HG02642 (cell line): ENCODE results near the gene SERPINB13.

ENCODE experiments used
- ATAC-seq: cut with Tn5 transposase; IDR thresholded peaks from one replicate; pipeline ENCODE4 v1.9.1; 2021; ENCODE audit warnings: mild to moderate bottlenecking; ENCODE audit not compliant: unreplicated experiment, poor library complexity

SERPINB13 gene, protein sequence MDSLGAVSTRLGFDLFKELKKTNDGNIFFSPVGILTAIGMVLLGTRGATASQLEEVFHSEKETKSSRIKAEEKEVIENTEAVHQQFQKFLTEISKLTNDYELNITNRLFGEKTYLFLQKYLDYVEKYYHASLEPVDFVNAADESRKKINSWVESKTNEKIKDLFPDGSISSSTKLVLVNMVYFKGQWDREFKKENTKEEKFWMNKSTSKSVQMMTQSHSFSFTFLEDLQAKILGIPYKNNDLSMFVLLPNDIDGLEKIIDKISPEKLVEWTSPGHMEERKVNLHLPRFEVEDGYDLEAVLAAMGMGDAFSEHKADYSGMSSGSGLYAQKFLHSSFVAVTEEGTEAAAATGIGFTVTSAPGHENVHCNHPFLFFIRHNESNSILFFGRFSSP

DNA sequence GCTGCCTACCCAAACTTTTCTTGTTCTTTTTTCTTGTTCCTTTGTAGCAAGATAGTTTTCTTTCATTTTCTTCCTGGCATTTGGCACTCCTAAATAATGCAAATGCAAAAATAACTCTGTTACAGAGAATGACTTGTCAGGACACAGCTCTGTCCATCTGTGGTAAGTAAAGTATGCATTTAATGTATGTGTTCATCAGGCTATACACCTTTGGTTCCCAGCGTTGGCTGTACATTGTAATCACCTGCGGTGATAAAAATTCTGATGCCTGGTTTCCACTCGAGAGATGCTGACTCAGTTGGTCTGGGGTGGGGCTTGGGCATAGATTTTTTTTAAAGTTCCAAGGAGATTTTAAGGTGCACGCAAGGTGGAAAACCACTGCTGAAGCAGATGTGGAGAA is at the start of gene SERPINB13:
TSS of gene SERPINB13 (plus strand) at position 378 of the 400 bp plus-strand sequence. CDS start 1,325 bp downstream, outside the sequence.
- no peak for ATAC-seq

DNA sequence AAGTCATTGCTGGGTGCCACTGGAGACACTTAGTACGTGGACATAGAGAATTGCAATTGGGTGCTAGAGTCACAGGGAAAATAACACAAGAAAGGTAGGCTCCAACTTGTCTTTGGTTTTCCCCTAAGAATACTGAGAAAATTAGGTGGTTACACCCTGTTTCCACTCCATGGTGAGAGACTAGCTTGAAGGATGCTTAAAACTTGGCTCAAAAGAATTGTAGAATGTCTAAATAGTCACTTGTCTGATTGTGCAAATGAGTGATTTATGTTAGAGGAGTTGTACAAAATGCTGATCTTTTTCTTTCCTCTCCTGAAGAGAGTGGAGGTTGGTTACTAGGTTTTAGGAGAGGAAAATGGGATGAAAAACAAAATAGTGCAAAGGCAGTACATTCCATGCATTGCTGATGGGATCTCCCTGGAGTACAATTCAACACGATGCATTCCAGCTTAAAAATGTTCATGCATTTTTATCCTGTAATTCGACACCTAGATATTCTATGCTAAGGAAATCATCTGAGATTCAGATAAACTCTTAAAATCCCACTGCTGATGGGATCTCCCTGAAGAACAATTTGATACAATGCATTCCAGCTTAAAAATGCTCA is 47.1 kb upstream of the SERPINB13 start:
- no peak for ATAC-seq

DNA sequence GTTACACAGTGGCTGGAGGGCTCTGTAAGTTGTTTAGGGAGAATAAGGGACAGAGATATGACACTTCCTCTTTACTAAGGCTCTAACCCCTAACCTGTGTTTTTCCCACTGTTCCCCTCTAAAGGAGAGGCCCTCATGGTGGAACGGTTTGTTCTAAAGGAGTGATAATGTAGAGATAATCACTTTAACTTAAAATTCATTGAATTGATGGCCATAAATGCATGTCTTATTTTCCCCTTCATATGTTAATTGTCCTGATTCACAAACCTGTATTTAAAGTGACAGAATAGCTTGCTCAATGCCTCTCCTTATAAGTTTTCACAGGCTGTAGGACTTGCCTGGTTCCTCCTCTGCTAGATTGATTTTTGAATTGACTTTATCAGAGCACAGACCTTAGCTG is 45.1 kb upstream of the SERPINB13 start, which contains the start of gene SERPINB12:
TSS of gene SERPINB12 (plus strand) at position 301 of the 400 bp plus-strand sequence. CDS start 13,791 bp downstream, outside the sequence.
- no peak for ATAC-seq

GRCh38 chr18:63544017-63544416 is 43.1 kb upstream of the SERPINB13 start:
- ATAC-seq = no peak

DNA sequence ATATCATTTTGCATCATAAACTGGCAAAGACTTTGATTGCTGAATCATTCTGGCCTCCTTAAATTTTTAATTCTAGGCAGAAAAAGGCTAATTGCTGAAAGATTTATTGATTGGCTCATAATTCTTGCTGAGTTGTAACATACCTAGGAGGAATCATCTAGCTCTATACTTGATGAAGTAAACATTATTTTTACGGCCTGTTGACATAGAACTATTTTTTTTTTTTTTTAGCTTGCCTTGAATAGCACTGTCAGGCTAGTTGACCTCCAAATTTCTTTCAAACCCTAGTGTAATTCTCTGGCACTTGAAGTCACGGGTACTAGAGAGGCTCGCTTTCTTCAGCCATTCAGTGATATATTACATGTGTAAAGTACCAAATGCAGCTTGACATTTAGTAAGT is 42.1 kb upstream of the SERPINB13 start:
- no peak for ATAC-seq

DNA sequence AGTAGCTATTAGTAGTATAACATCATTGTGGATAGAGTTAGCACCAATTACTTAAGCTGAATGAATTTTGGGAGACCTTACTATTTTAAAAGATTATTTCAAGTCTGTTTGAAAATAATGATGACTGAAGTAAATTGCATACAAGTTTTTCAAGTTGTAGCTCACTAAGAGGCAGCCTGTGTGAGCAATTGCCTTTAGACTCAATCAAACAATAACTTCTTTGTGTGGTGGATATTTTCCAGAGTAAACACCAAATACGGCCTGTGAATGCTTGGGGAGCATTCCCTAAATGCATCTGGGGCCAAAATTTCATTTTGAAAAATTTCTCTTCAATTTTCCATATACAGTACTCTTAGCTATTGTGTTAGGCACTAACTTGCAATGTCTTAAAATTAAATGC is 37.1 kb upstream of the SERPINB13 start:
- no peak for ATAC-seq

- no peak for ATAC-seq
Measured at GRCh38 chr18:63551769-63552168, 35.4 kb upstream of the SERPINB13 start.

- ATAC-seq = no peak
Measured at GRCh38 chr18:63552581-63552980, 34.6 kb upstream of the SERPINB13 start.

DNA sequence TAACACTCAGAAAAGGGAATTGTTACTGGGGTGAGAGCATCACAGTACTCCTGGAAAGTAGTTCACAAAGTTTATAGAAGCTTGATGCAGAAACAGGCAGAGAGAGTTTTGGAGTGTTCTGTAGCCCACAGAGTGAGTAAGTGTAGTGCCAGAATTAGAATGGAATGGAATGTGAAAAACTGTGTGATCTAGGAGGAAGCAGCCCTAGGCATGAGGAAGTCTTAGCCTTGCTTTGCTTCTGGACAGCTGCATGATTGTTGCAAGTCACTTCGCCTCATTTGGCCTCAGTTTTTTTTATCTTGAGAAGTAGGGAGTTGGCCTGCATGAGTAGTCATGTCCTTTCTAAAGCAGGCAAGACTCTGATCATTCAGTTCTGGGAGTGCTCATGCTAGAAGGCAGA is 34.1 kb upstream of the SERPINB13 start:
- ATAC-seq = no peak

DNA sequence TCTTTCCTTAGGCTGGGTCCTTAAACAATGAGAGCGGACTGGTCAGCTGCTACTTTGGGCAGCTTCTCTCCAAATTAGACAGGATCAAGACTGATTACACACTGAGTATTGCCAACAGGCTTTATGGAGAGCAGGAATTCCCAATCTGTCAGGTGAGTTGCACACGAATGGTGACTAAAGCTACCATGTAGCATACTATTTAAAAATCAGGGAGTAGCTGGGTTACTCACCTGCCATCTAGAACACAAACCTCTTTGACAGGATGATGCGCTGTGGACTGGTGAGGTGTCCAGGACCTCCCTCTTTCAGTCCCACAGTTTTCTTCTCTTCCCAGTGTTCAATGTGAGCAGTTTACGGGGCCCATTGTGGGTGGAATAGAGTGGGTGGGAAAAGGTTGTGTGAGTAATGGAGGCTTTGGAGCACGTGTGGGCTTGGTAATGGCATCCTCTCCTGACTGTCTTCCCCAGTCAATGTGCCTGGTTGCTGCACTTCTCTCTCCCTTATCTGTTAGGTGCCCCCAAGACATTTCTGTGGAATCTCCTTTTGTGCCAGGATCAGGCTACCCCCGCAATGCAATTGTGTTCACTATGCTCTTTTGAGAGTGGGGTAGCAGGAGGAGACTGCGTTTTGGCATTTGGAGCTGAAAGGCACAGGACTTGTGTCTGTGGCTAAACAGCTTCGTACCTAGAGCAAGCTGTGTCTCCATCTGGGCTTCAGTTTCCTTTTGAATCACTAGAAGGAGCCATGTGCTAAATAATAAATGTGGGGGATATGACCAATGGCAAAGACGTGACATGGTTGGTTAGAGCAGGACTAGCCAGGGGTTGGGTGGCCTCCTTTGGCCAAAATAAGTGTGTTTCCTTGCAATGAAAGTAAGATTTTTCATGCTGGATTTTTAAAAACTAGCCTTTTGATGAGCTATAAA is 27.3 kb upstream of the SERPINB13 start:
- no peak for ATAC-seq

- ATAC-seq = peak; percentile 76
Measured at GRCh38 chr18:63562284-63562683, 24.9 kb upstream of the SERPINB13 start.

DNA sequence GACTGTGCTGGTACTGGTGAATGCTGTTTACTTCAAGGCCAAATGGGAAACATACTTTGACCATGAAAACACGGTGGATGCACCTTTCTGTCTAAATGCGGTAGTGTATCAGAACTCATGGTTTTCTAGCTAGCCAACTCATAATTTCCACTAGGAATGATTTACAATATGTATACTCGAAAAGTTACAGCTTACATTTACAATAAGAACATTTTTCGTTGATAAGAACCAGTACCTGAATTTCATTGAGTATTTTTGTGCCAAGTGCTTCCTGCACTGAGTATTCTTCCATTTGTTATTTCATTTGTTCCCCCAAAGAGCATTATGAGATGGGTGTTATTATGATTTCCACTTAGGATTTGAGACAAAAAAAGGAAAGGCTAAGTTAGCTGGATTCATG is 23.1 kb upstream of the SERPINB13 start:
- no peak for ATAC-seq

GRCh38 chr18:63564561-63564960 is 22.6 kb upstream of the SERPINB13 start:
- no peak for ATAC-seq

GRCh38 chr18:63567276-63567675 is 19.9 kb upstream of the SERPINB13 start:
- ATAC-seq = no peak

DNA sequence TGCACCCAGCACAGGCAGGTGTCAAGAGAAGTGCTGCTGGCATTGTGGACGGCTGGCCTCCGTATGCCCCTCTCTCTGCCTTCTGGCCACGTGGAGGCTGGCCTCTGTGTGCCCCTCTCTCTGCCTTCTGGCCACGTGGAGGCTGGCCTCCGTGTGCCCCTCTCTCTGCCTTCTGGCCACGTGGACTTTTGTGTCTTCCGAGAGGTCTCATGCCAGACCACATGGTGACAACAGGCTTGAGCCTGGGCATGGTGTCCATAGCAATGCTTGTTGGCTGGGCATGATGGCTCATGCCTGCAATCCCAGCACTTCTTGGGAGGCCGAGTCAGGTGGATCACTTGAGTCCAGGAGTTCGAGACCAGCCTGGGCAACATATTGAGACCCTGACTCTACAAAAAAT is 19.3 kb upstream of the SERPINB13 start:
- ATAC-seq = no peak

DNA sequence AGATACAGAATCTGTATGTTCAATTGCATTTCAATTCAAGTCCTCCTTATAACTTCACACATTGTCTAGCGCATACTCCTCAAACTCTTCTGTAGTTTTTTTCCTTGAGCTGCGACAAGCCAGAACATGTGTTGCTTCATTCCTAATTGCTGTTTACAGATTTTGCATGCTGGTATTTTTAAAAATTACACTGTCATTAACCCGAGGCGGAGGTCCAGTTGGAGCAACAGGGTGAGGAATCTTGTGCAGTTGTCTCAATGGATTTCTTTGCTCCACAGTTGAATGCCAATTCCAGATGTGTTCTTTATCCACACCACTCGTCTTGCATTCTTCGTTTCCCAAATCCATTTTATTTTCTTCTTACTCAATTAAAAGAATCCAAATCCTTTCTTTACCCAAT is 16.4 kb upstream of the SERPINB13 start:
- ATAC-seq = no peak

DNA sequence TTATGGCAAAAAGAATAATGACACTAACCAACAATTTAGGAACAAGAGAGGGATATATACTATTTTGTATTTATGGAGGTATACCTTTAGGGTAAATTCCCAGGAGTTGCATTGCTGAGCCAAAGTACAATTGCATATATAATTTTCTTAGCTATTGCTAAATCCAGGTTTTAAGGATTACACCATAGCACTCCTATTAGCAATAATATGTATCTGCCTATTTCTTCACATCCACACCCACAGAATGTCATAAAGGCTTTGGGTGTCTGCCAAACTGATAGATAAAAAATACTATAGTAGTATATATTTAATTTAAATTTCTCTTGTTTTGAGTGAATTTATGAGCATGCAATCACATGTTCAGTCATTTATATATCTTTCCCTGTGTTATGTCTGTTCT is 11.5 kb upstream of the SERPINB13 start:
- no peak for ATAC-seq

DNA sequence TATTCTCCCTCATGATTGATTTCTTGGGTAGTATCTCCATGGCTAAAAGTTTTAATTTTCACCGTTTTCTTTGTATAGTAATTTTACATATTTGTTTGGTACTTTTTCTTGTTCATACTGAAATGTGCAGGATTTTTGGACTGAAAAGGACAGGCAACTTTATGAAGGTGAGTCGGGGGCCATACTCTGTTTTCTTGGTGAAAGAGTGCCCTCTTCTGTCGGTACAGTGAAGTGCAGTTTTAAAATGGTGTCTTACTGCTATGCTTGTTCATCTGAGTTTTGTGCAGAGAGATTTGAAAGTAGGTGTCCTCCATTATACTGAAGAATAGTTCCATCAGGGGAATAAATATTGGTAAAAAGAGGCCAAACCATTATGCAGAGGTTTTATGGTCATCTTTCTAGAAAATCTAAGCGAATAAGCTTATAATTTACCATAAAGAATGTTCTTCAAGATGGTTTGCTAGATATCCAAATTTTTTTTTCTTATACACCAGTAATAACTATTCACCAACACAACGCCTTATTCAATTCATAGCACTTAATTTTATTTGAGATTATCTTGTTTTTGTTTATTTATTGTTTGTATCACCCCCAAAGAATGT is 8.7 kb upstream of the SERPINB13 start:
- peak; percentile 50 for ATAC-seq

- ATAC-seq = no peak
Measured at GRCh38 chr18:63579616-63580015, 7.5 kb upstream of the SERPINB13 start.

- no peak for ATAC-seq
Measured at GRCh38 chr18:63585988-63586387, 1.2 kb upstream of the SERPINB13 start.
